Head of caudate nucleus (tissue), 42 donors: ENCODE data around the gene AGAP1.

ENCODE experiments used
- DNase-seq, 42 donors: peaks; one replicate each; pipeline versions ENCODE4 v3.0.0 to v3.0.0-alpha.2; 2020 to 2021; ENCODE audit warnings: mixed read lengths in 7 of 42
- intact Hi-C: fragments of 100-400 bp; cut with DNase I; formaldehyde crosslinking; loops from one replicate; pipeline ENCODE4 v1.15.0; 2022

The AGAP1 gene

GRCh38 chr2:235765181-235765820, 271.5 kb downstream of the AGAP1 start:
- intact Hi-C loops = loop anchor here (5.0 kb wide), 1 partner anchor 417 kb away; no protein-coding TSS in a partner anchor
- DNase-seq = peak in 40 of 42 donors; percentile 44 to 91 (median 66)

GRCh38 chr2:235766278-235766677, 272.4 kb downstream of the AGAP1 start:
- DNase-seq = peak in 36 of 42 donors; percentile 32 to 94 (median 71)

GRCh38 chr2:235768606-235769005, 274.8 kb downstream of the AGAP1 start:
- peak in 3 of 42 donors; percentile 2 to 16 (median 16) for DNase-seq
- intact Hi-C loops = loop anchor here (5.0 kb wide), 1 partner anchor 414 kb away; no protein-coding TSS in a partner anchor

More at GRCh38 chr2:235766278-235766677, 272.4 kb downstream of the AGAP1 start:
- intact Hi-C loops = loop anchor here (5.0 kb wide), 1 partner anchor 416 kb away; no protein-coding TSS in a partner anchor

GRCh38 chr2:235769046-235769445, 275.2 kb downstream of the AGAP1 start:
- DNase-seq = peak in 3 of 42 donors; percentile 1 to 22 (median 16)
- intact Hi-C loops = loop anchor here (5.0 kb wide), 1 partner anchor 413 kb away; no protein-coding TSS in a partner anchor

- DNase-seq = peak in 3 of 42 donors; percentile 1 to 31 (median 30)
- intact Hi-C loops = no loop called here
Measured at GRCh38 chr2:235770909-235771820, 277.3 kb downstream of the AGAP1 start.

GRCh38 chr2:235773188-235773928, 279.5 kb downstream of the AGAP1 start:
- intact Hi-C loops = no loop called here
- DNase-seq = peak in 2 of 42 donors; percentile 2 to 7

- DNase-seq = peak in 1 of 42 donors; percentile 8
- intact Hi-C loops = no loop called here
Measured at GRCh38 chr2:235774153-235774870, 280.5 kb downstream of the AGAP1 start.

GRCh38 chr2:235776531-235776930, 282.7 kb downstream of the AGAP1 start:
- DNase-seq = peak in 2 of 42 donors; percentile 13 to 22
- intact Hi-C loops = no loop called here

- intact Hi-C loops = no loop called here
- peak; percentile 50 to 92 (median 82) for DNase-seq
Measured at GRCh38 chr2:235779444-235779896, 285.6 kb downstream of the AGAP1 start.

- DNase-seq = no peak
- intact Hi-C loops = no loop called here
Measured at GRCh38 chr2:235780401-235780800, 286.6 kb downstream of the AGAP1 start.

GRCh38 chr2:235781775-235782174, 287.9 kb downstream of the AGAP1 start:
- intact Hi-C loops = no loop called here
- DNase-seq = peak in 1 of 42 donors; percentile 28

GRCh38 chr2:235784788-235785187, 290.9 kb downstream of the AGAP1 start:
- DNase-seq = no peak
- intact Hi-C loops = no loop called here

- intact Hi-C loops = no loop called here
- no peak for DNase-seq
Measured at GRCh38 chr2:235789552-235789951, 295.7 kb downstream of the AGAP1 start.

- intact Hi-C loops = no loop called here
- DNase-seq = peak in 37 of 42 donors; percentile 12 to 77 (median 46)
Measured at GRCh38 chr2:235793163-235793752, 299.4 kb downstream of the AGAP1 start.

GRCh38 chr2:235799281-235799680, 305.4 kb downstream of the AGAP1 start:
- peak; percentile 33 to 91 (median 76) for DNase-seq
- intact Hi-C loops = no loop called here

GRCh38 chr2:235802542-235802941, 308.7 kb downstream of the AGAP1 start:
- no peak for DNase-seq
- intact Hi-C loops = no loop called here

GRCh38 chr2:235803028-235803427, 309.2 kb downstream of the AGAP1 start:
- DNase-seq = no peak
- intact Hi-C loops = no loop called here

- DNase-seq = no peak
- intact Hi-C loops = no loop called here
Measured at GRCh38 chr2:235804676-235805075, 310.8 kb downstream of the AGAP1 start.
